CD14-positive monocyte (primary cell): ENCODE data around the gene HERC4. TPM values are rescaled to one million over a fixed set of nuclear protein-coding genes. Genes with fewer than 3 reads are reported as not detected.
"Not testable (repeated sequence)": the region's sequence is repeated elsewhere in the genome, so short reads cannot be mapped to it uniquely, and the experiment has no call there.

ENCODE experiments used
- DNase-seq, 3 donors: peaks; one replicate each; pipeline ENCODE4 v3.0.0-alpha.2; 2011 to 2022
- H2AFZ ChIP-seq: 2 replicates; pipeline ENCODE4 v1.6.0; 2012; ENCODE audit warnings: mild to moderate bottlenecking, low read depth, low read length, inconsistent platforms; ENCODE audit not compliant: insufficient read depth, poor library complexity, severe bottlenecking
- H3K27ac ChIP-seq, 2 donors: 1 replicate in 1 of 2; 2 replicates in 1 of 2; pipeline ENCODE4 v1.5.1; 2012 to 2013; ENCODE audit warnings: low read length in 2 of 2, control low read depth in 1 of 2, inconsistent platforms in 1 of 2, low read depth in 1 of 2, mild to moderate bottlenecking in 1 of 2
- H3K27me3 ChIP-seq, 2 donors: one replicate each; pipeline versions ENCODE4 v1.6.0 to v1.6.1; 2011 to 2013; ENCODE audit warnings: low read length in 2 of 2; ENCODE audit not compliant: control insufficient read depth in 2 of 2, insufficient read depth in 2 of 2
- H3K36me3 ChIP-seq, 2 donors: replicated peaks in 1 of 2; 1 replicate in 1 of 2; 2 replicates in 1 of 2; pipeline versions ENCODE4 v1.5.1 to v1.6.1; 2012 to 2013; ENCODE audit warnings: low read length in 2 of 2, control low read depth in 1 of 2, inconsistent platforms in 1 of 2, mild to moderate bottlenecking in 1 of 2; ENCODE audit not compliant: insufficient read depth in 2 of 2, control insufficient read depth in 1 of 2
- H3K4me1 ChIP-seq, 2 donors: 1 replicate in 1 of 2; 2 replicates in 1 of 2; pipeline versions ENCODE4 v1.5.1 to v1.6.1; 2012 to 2013; ENCODE audit warnings: low read length in 2 of 2, control low read depth in 1 of 2, inconsistent platforms in 1 of 2, mild to moderate bottlenecking in 1 of 2, moderate library complexity in 1 of 2; ENCODE audit not compliant: insufficient read depth in 2 of 2, control insufficient read depth in 1 of 2
- H3K4me2 ChIP-seq: replicated peaks from 2 replicates; pipeline ENCODE3; 2012; ENCODE audit warnings: low read length, moderate library complexity, mild to moderate bottlenecking; ENCODE audit not compliant: poor library complexity, severe bottlenecking; ENCODE audit errors: extremely low read depth
- H3K4me3 ChIP-seq, 3 experiments: fragments of 200-600 bp in 1 of 3; sonication (generic) in 1 of 3; replicated peaks in 1 of 3; 1 replicate in 2 of 3; 2 replicates in 1 of 3; pipeline ENCODE4 v1.5.1; 2011 to 2013; ENCODE audit warnings: low read length in 3 of 3, mild to moderate bottlenecking in 3 of 3, control low read depth in 2 of 3, low read depth in 2 of 3, inconsistent platforms in 1 of 3, moderate library complexity in 1 of 3
- H3K79me2 ChIP-seq: 2 replicates; pipeline ENCODE4 v1.6.0; 2012; ENCODE audit warnings: mild to moderate bottlenecking, control low read depth, inconsistent platforms, low read length, moderate library complexity; ENCODE audit not compliant: insufficient read depth
- H3K9ac ChIP-seq: 2 replicates; pipeline ENCODE4 v1.6.0; 2017; ENCODE audit warnings: low read length, mild to moderate bottlenecking; ENCODE audit not compliant: insufficient read depth, poor library complexity, severe bottlenecking
- H3K9me3 ChIP-seq, 2 donors: replicated peaks in 1 of 2; 1 replicate in 1 of 2; 2 replicates in 1 of 2; pipeline versions ENCODE4 v1.5.1 to v1.6.1; 2012 to 2013; ENCODE audit warnings: low read length in 2 of 2, control low read depth in 1 of 2; ENCODE audit not compliant: control insufficient read depth in 1 of 2, insufficient read depth in 1 of 2
- H4K20me1 ChIP-seq: 2 replicates; pipeline ENCODE4 v1.6.0; 2012; ENCODE audit warnings: mild to moderate bottlenecking, low read length, control low read depth, moderate library complexity; ENCODE audit not compliant: insufficient read depth
- H3K27ac Mint-ChIP-seq, 7 donors: one replicate each; pipeline ENCODE4 v1.8.0; 2020; ENCODE audit warnings: mild to moderate bottlenecking in 7 of 7, mixed read lengths in 7 of 7, moderate library complexity in 6 of 7, inconsistent platforms in 2 of 7
- H3K27me3 Mint-ChIP-seq, 3 donors: one replicate each; pipeline ENCODE4 v1.8.0; 2021 to 2022; ENCODE audit warnings: low read depth in 3 of 3, mild to moderate bottlenecking in 3 of 3, mixed read lengths in 3 of 3, moderate library complexity in 3 of 3, inconsistent platforms in 1 of 3
- H3K36me3 Mint-ChIP-seq, 2 donors: one replicate each; pipeline ENCODE4 v1.8.0; 2020; ENCODE audit warnings: mixed read lengths in 2 of 2, inconsistent platforms in 1 of 2, mild to moderate bottlenecking in 1 of 2
- H3K4me1 Mint-ChIP-seq: one replicate; pipeline ENCODE4 v1.8.0; 2020; ENCODE audit warnings: mild to moderate bottlenecking, mixed read lengths
- H3K4me3 Mint-ChIP-seq, 2 donors: one replicate each; pipeline ENCODE4 v1.8.0; 2020; ENCODE audit warnings: mild to moderate bottlenecking in 2 of 2, mixed read lengths in 2 of 2, moderate library complexity in 1 of 2
- H3K9me3 Mint-ChIP-seq, 7 donors: one replicate each; pipeline ENCODE4 v1.8.0; 2020 to 2022; ENCODE audit warnings: mixed read lengths in 7 of 7, mild to moderate bottlenecking in 6 of 7, moderate library complexity in 6 of 7, inconsistent platforms in 2 of 7
- CTCF ChIP-seq: fragments of 200-600 bp; IDR thresholded peaks from one replicate; pipeline ENCODE4 v1.8.0; 2022; ENCODE audit warnings: antibody characterized with exemption, mild to moderate bottlenecking
- WGBS: methylation state at CpG from one replicate; pipeline ENCODE4 v1.1.5; 2013; ENCODE audit warnings: missing lambda C conversion rate; ENCODE audit not compliant: insufficient coverage; 5-methylcytosine and 5-hydroxymethylcytosine counted together
- intact Hi-C, 2 donors: fragments of 100-400 bp; cut with micrococcal nuclease; formaldehyde crosslinking; loops; one replicate each; pipeline versions ENCODE4 v1.15.0 to v1.15.1; 2023
- polyA plus RNA-seq, 3 donors: library from polyadenylated mRNA; depleted of rRNA in 1 of 3; unstranded in 2 of 3; stranded (reverse) in 1 of 3; fragments of 300-500 nt in 2 of 3; fragments of >200 nt in 1 of 3; fragmentation: Illumina TruSeq in 2 of 3; gene quantifications; 1 replicate in 2 of 3; 2 replicates in 1 of 3; pipeline ENCODE4 v1.2.3, GENCODE V29; 2012 to 2021

HERC4 gene
- polyA plus RNA-seq, 3 donors, result 10.7 to 17.5 (median 14.3) TPM

GRCh38 chr10:68079434-68079833 lies 4.4 kb upstream of the HERC4 start:
- WGBS, result 100% methylated on average over 1 of the region's 1 CpG
- H3K36me3 Mint-ChIP-seq, result no peaks in the 10 kb centered on the region
- H2AFZ ChIP-seq, result no peak overlapping the region
- no peaks in the 10 kb centered on the region for H3K9me3 Mint-ChIP-seq
- no peaks in the 10 kb centered on the region for H3K36me3 ChIP-seq
- H3K27me3 ChIP-seq, result no peaks in the 10 kb centered on the region
- H3K27ac ChIP-seq, result no peak overlapping the region
- peaks cover 5% of the 10 kb centered on the region for H3K4me1 Mint-ChIP-seq
- no peak overlapping the region for H3K4me3 Mint-ChIP-seq
- no peak for TF ChIP-seq CTCF
- H3K4me1 ChIP-seq, result peaks cover 5 to 7% of the 10 kb centered on the region in 2 donors
- H3K79me2 ChIP-seq, result peaks cover 6% of the 10 kb centered on the region
- H3K27me3 Mint-ChIP-seq, result peaks cover 0 to 2% (median 0%) of the 10 kb centered on the region in 3 donors
- no peak overlapping the region for H3K9ac ChIP-seq
- H3K4me2 ChIP-seq, result no peak overlapping the region
- intact Hi-C loops, result loop anchor here (5.0 to 10.0 kb wide), 3 partner anchors 195 to 253 kb away; partner anchors contain the start of genes HNRNPH3 (in 1 of the 2), PBLD (in 1 of the 2) and SIRT1 (in 1 of the 2)
- no peak overlapping the region for H3K4me3 ChIP-seq
- no peak for DNase-seq
- no peak overlapping the region for H3K27ac Mint-ChIP-seq
- no peaks in the 10 kb centered on the region for H3K9me3 ChIP-seq
- H4K20me1 ChIP-seq, result no peaks in the 10 kb centered on the region

GRCh38 chr10:68077026-68077425 lies 1.9 kb upstream of the HERC4 start:
- H3K4me3 ChIP-seq, result no peak overlapping the region
- peaks cover 22% of the 10 kb centered on the region for H3K4me1 Mint-ChIP-seq
- no peak overlapping the region for H3K27ac Mint-ChIP-seq
- H3K27ac ChIP-seq, result no peak overlapping the region
- no peak for TF ChIP-seq CTCF
- no CpG with 5 or more reads among the region's 5 CpGs for WGBS
- no peak overlapping the region for H3K9ac ChIP-seq
- H3K27me3 Mint-ChIP-seq, result no peaks in the 10 kb centered on the region
- no peaks in the 10 kb centered on the region for H3K36me3 ChIP-seq
- peaks cover 0 to 2% of the 10 kb centered on the region in 2 donors for H3K36me3 Mint-ChIP-seq
- no peak for DNase-seq
- H3K4me1 ChIP-seq, result peaks cover 15 to 28% of the 10 kb centered on the region in 2 donors
- H4K20me1 ChIP-seq, result peaks cover 18% of the 10 kb centered on the region
- intact Hi-C loops, result loop anchor here (5.0 to 10.0 kb wide), 3 partner anchors 192 to 255 kb away; partner anchors contain the start of genes HNRNPH3 (in 1 of the 2), PBLD (in 1 of the 2) and SIRT1 (in 1 of the 2)
- no peaks in the 10 kb centered on the region for H3K27me3 ChIP-seq
- H3K9me3 ChIP-seq, result no peaks in the 10 kb centered on the region
- H2AFZ ChIP-seq, result peak overlapping the region; percentile 38
- no peak overlapping the region for H3K4me2 ChIP-seq
- H3K79me2 ChIP-seq, result peaks cover 30% of the 10 kb centered on the region
- no peak overlapping the region for H3K4me3 Mint-ChIP-seq
- H3K9me3 Mint-ChIP-seq, result no peaks in the 10 kb centered on the region

GRCh38 chr10:68076081-68076480 lies 998 bp upstream of the HERC4 start:
- H3K4me2 ChIP-seq, DNase-seq, H3K36me3 ChIP-seq, H3K4me3 ChIP-seq, H3K4me3 Mint-ChIP-seq, H3K9me3 Mint-ChIP-seq, H3K36me3 Mint-ChIP-seq, H3K27me3 Mint-ChIP-seq, H3K27ac Mint-ChIP-seq, H3K27me3 ChIP-seq, H3K9me3 ChIP-seq, H3K9ac ChIP-seq, H3K27ac ChIP-seq: not testable (repeated sequence)
- Histone ChIP-seq H3K4me1 (peaks cover 15 to 31% of the 10 kb centered on the region in 2 donors), H4K20me1 (peaks cover 27% of the 10 kb centered on the region), H2AFZ (peak overlapping the region; percentile 92), H3K79me2 (peaks cover 40% of the 10 kb centered on the region)
- intact Hi-C loops, result loop anchor here (5.0 to 10.0 kb wide), 3 partner anchors 191 to 256 kb away; partner anchors contain the start of genes HNRNPH3 (in 1 of the 2), PBLD (in 1 of the 2) and SIRT1 (in 1 of the 2)
- H3K4me1 Mint-ChIP-seq, result peaks cover 30% of the 10 kb centered on the region
- WGBS, result 92% methylated on average over 10 of the region's 15 CpGs
